HTERT RPE-1 (cell line): ENCODE data around the gene AGBL1.
"Not testable (repeated sequence)": the region's sequence is repeated elsewhere in the genome, so short reads cannot be mapped to it uniquely, and the experiment has no call there.

Experiments used
- in situ Hi-C: fragments of 300-500 bp; cut with MboI; formaldehyde crosslinking; loops from 4 replicates; pipeline ENCODE4 v1.14.3; 2020; ENCODE audit warnings: low sequenced_read_pairs

AGBL1 gene

DNA sequence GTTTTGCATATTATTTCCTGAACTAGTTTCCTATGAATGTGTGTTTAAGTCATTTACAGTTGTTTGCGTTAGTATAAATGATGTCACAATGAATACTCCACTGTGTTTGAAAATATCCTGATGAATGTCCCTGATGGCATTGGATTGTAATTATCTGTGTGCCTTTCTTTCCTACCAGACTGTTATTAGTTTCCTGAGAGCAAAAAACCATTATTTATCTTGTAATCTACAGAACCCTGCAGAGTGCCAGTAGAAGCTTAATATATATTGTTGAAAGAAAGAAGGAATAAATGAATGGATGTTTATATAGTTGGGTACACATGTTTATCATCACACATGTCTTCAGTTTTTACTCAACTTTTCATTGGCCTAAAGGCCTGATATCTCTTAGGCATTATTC lies 312.6 kb downstream of the AGBL1 start:
- in situ Hi-C loops = no loop called here

- in situ Hi-C loops = no loop called here
Observed at GRCh38 chr15:86392874-86393273, 313.2 kb downstream of the AGBL1 start.

GRCh38 chr15:86394866-86395265 lies 315.2 kb downstream of the AGBL1 start:
- in situ Hi-C loops = no loop called here

GRCh38 chr15:86399041-86399954 lies 319.6 kb downstream of the AGBL1 start:
- in situ Hi-C loops = no loop called here

DNA sequence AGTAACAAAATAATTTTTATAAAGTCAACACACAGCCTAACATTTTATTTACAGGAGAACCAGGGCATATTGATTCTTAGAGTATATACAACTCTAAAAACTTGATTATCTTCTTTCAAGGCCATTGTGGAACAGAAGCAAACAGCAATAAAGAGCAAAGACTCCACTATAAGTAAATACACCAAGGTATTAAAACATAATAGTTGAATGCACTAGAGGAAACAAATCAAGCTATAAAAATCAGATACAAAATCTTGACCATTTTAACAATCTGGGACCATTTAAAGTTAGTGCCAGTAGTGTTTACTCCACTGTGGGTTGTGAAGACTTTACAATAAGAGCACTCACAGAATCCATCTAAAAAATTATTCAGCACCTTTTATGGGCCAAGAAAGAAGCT lies 323.6 kb downstream of the AGBL1 start:
- in situ Hi-C loops = no loop called here

- in situ Hi-C loops = no loop called here
Observed at GRCh38 chr15:86403914-86404583, 324.4 kb downstream of the AGBL1 start.

- in situ Hi-C loops = no loop called here
Observed at GRCh38 chr15:86408261-86408660, 328.6 kb downstream of the AGBL1 start.

DNA sequence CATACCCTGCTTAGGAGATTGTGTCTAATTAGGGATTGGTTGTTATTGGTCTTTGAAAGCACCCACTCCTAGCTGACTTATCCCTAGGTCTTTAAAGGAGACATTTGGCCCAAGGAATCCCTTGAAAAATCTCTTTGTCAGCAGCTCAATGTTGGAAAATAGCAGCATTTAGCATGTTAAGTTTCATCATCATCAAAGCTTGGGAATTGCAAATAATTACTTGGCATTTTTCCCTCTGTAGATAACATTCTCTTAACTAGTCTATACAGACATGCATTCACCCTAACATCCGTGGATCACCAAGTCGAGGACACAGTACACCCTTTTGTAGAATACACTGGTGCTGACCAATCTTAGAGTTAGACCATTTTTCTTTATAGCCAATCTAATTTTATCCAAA lies 332.2 kb downstream of the AGBL1 start:
- in situ Hi-C loops = no loop called here

GRCh38 chr15:86413191-86413590 lies 333.5 kb downstream of the AGBL1 start:
- in situ Hi-C loops = no loop called here

GRCh38 chr15:86425746-86426145 lies 346.1 kb downstream of the AGBL1 start:
- in situ Hi-C loops = no loop called here

- in situ Hi-C loops = no loop called here
Observed at GRCh38 chr15:86432861-86433260, 353.2 kb downstream of the AGBL1 start.

DNA sequence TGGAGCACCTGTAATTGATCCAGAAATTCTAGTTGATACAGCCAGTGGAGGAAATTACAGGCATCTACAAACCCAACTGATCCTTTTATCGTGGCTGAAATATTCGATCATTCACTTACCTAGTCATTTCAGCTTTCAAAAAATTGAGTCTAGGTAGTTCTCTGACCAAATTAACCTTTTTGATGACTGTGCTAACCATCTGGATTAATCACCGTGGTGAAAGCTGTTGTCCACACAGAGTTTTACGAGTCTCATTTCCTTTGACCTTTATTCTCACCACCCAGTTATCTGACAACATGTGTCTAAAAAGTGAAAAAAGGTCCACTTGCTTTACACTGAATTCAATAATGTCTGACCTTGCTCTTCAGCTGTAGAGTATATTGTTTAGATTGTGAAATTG lies 354.3 kb downstream of the AGBL1 start:
- in situ Hi-C loops = no loop called here

GRCh38 chr15:86439614-86440013 lies 359.9 kb downstream of the AGBL1 start:
- in situ Hi-C loops = no loop called here

DNA sequence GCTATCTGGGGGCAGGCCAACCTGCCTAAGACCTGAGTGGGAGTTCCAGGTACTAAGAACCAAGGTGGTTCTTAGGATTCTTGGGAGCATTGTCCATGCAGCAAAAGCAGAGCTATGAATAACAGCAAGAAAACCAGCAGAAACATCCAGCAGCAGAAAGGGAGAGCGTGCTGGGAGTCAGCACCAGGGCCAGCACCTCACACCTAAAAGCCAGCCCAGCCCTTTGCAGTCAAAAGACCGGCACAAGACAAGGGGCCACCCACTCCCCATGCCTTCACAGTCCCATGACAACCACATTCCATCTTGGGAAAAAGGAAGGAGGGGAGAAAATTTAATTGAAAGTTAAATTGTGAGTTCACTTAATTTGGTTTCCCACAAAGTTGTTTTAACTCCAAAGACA lies 364.9 kb downstream of the AGBL1 start:
- in situ Hi-C loops = no loop called here

GRCh38 chr15:86445579-86446252 lies 366.0 kb downstream of the AGBL1 start:
- in situ Hi-C loops = no loop called here

DNA sequence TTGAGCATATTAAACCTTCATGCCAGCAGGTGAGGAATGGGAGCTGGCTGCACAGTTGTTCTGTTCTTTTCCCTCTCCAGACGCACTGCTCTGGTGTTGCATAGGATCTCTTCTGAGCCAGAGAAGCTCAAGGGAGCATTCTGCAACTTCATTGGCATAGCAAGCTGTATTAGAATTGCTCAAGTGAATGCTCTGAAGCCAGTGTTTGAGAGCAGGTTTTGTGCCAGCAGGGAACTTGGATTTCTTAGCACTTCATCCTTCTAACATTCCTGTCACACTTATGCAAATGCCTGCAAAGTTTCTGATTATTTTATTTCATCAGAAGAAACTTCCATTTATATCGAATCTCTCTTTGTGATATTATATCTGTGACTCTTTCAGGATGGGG lies 366.6 kb downstream of the AGBL1 start:
- in situ Hi-C loops = no loop called here

DNA sequence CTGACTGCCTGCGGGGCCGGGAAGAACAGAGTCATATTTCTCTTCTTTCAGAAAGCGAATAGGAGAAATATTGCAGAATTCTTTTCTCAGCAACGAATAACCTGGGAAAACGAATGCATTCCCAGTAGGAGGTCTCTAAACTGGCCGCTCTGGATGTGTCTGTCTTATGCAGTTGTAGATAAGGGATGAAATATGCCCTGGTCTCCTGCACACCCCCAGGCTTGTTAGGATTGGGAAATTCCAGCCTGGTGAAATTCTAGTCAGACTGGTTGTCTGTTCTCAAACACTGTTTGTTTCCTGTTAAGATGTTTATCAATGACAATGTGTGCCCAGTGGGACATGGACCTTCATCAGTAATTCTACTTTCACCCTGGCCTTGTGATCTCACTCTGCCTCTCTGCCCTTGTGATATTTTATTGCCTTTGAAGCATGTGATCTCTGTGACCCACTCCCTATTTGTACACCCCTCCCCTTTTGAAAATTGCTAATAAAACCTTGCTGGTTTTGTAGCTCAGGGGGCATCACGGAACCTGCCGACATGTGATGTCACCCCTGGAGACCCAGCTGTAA lies 385.9 kb downstream of the AGBL1 start:
- in situ Hi-C loops = not testable (repeated sequence)

GRCh38 chr15:86481720-86482119 lies 402.0 kb downstream of the AGBL1 start:
- in situ Hi-C loops = no loop called here

DNA sequence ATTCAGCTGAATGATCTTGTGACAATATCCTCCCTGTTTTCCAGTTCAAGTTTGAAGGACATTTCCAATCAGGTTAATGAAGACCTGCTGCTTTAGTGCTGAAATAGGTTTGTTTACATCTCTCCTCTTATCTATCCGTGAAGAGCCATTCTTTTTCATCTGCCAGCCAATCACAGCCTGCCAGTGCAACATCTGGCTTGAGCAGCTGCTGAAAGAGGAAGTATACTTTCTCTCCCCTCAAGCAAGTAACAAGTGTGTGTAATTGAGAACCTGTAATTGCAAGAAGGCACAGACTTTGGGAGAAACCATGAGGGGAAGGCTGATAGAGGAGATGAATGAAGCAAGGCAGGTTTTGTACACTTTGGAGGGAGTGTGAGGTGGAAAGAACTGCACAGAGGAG lies 404.3 kb downstream of the AGBL1 start:
- in situ Hi-C loops = no loop called here

DNA sequence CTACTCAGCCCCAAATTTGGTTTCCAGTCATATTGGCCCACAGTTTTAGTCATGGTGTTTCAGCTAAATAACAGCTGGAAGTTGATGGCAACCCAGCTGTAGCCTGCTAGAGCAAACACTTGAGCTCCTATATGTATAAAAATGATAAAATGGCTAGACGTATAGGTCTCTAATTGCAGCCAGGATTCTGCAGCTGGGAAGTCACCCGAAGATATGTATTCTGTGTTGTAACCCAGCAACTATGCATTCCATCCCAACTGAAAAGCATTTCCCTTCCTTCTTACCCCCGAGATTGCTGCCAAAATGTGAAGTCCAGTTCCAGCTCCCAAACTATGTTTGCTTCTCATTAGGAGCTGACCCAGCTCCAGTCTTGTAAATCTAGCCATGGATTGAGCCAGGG lies 408.4 kb downstream of the AGBL1 start:
- in situ Hi-C loops = no loop called here

DNA sequence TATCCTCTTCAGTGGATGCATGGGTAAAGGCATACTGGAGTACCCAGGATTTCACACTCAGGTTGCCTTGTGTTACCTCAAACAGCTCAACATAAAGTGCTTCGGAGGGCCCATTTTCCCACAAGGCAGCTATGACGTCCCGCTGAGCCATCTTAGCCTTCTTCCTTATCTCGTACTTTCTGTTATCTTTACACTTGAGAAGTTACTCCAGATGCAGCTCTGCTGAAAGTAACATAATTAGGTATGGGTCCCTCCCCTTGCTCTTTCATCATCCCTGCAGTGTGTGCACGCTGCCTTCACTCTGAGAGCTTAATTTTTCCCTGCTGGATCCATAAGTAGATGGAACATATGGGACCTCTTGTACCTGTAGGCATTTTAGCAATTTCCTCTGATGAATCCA lies 410.3 kb downstream of the AGBL1 start:
- in situ Hi-C loops = no loop called here
